Lung (tissue), 12 donors: Measurements from ENCODE around the gene CREB5. TPM values are rescaled to one million over a fixed set of nuclear protein-coding genes. Genes with fewer than 3 reads are reported as not detected.

Source experiments
- ATAC-seq: fragments of 200-7000 bp; cut with Tn5 transposase; one replicate; pipeline ENCODE4 v1.9.1; 2020; ENCODE audit warnings: moderate number of reproducible peaks; ENCODE audit not compliant: insufficient read depth, low FRiP score
- DNase-seq, 3 donors: peaks; one replicate each; pipeline ENCODE4 v3.0.0-alpha.2; 2013 to 2017
- H3K27ac ChIP-seq, 2 donors: one replicate each; pipeline ENCODE4 v1.5.1; 2013; ENCODE audit warnings: mild to moderate bottlenecking in 2 of 2, moderate library complexity in 2 of 2, control low read depth in 1 of 2, inconsistent platforms in 1 of 2, low read depth in 1 of 2, low read length in 1 of 2
- H3K27me3 ChIP-seq, 3 donors: one replicate each; pipeline ENCODE4 v1.5.1; 2013; ENCODE audit warnings: low read length in 2 of 3; ENCODE audit not compliant: control insufficient read depth in 3 of 3, insufficient read depth in 3 of 3
- H3K36me3 ChIP-seq, 4 donors: one replicate each; pipeline ENCODE4 v1.5.1; 2013; ENCODE audit warnings: low read length in 4 of 4, mild to moderate bottlenecking in 1 of 4, moderate library complexity in 1 of 4; ENCODE audit not compliant: control insufficient read depth in 4 of 4, insufficient read depth in 4 of 4
- H3K4me1 ChIP-seq, 5 donors: one replicate each; pipeline ENCODE4 v1.5.1; 2013; ENCODE audit warnings: low read length in 5 of 5, mild to moderate bottlenecking in 2 of 5, moderate library complexity in 1 of 5; ENCODE audit not compliant: control insufficient read depth in 5 of 5, insufficient read depth in 5 of 5
- H3K4me3 ChIP-seq: one replicate; pipeline ENCODE4 v1.5.1; 2013; ENCODE audit warnings: mild to moderate bottlenecking, control low read depth, moderate library complexity
- H3K9ac ChIP-seq, 2 donors: one replicate each; pipeline ENCODE4 v1.5.1; 2013; ENCODE audit warnings: low read length in 2 of 2, control low read depth in 1 of 2; ENCODE audit not compliant: insufficient read depth in 1 of 2
- H3K9me3 ChIP-seq, 4 donors: one replicate each; pipeline ENCODE4 v1.5.1; 2013; ENCODE audit warnings: low read length in 3 of 4, mild to moderate bottlenecking in 1 of 4, moderate library complexity in 1 of 4; ENCODE audit not compliant: control insufficient read depth in 4 of 4, insufficient read depth in 3 of 4
- whole genome bisulfite sequencing, 2 donors: extraction: QIAGEN DNeasy Blood & Tissue Kit; methylation state at CpG; one replicate each; pipeline ENCODE4 v1.1.7; 2013; 5-methylcytosine and 5-hydroxymethylcytosine counted together
- polyA plus RNA-seq, 2 donors: library from polyadenylated mRNA; stranded (reverse); fragments of 200-250 nt; gene quantifications; one replicate each; pipeline ENCODE4 v1.2.1, GENCODE V29; 2013
- total RNA-seq, 2 donors: library from RNA; depleted of rRNA in 1 of 2; stranded (reverse); fragments of >200 nt in 1 of 2; gene quantifications; one replicate each; pipeline ENCODE4 v1.2.1, GENCODE V29; 2014 to 2021
- TF ChIP-seq, protein P1 (sequence below): IDR thresholded peaks from 2 replicates; pipeline ENCODE4 v1.5.1; 2012; ENCODE audit warnings: mild to moderate bottlenecking; ENCODE audit errors: control extremely low read depth, extremely low read depth
- donor health status: control.
- donor health status: control.
- donor health status: Bipolar disorder and iron deficiency.
- donor health status: healthy.
- donor health status: DM: yes; HTN: yes; CAD: no.

CREB5 gene
- total and polyA plus RNA-seq, 4 donors, result 2.7 to 23.1 (median 9.6) TPM

DNA sequence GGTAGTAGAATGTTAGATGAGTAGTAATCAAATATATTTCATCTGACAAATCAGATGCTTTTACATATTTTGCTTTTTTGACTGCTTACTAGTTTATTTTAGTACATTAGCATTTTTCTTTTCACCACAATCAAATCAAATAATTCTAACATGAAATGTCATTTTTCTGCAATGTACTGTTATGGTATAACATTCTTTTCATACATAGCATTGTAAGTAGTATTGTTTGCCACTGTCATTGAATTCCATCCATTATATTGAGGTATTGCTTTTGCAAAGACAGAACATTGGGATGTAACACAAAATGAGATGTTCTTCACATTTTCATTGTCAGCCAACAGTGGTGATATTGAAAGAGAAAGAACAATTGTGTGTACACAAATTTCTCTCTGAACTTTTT, 438.4 kb downstream of the CREB5 start:
- peaks cover 0 to 2% (median 0%) of the 10 kb centered on the region in 3 donors for H3K27me3 ChIP-seq
- ATAC-seq (no peak), DNase-seq (no peak)
- peaks cover 0 to 16% (median 0%) of the 10 kb centered on the region in 5 donors for H3K4me1 ChIP-seq
- H3K9me3 ChIP-seq, result peaks cover 0 to 3% (median 0%) of the 10 kb centered on the region in 4 donors
- TF ChIP-seq, protein P1, sequence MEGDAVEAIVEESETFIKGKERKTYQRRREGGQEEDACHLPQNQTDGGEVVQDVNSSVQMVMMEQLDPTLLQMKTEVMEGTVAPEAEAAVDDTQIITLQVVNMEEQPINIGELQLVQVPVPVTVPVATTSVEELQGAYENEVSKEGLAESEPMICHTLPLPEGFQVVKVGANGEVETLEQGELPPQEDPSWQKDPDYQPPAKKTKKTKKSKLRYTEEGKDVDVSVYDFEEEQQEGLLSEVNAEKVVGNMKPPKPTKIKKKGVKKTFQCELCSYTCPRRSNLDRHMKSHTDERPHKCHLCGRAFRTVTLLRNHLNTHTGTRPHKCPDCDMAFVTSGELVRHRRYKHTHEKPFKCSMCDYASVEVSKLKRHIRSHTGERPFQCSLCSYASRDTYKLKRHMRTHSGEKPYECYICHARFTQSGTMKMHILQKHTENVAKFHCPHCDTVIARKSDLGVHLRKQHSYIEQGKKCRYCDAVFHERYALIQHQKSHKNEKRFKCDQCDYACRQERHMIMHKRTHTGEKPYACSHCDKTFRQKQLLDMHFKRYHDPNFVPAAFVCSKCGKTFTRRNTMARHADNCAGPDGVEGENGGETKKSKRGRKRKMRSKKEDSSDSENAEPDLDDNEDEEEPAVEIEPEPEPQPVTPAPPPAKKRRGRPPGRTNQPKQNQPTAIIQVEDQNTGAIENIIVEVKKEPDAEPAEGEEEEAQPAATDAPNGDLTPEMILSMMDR, result no peak
- no peak overlapping the region for H3K4me3 ChIP-seq
- no peak overlapping the region for H3K9ac ChIP-seq
- H3K36me3 ChIP-seq, result no peaks in the 10 kb centered on the region
- H3K27ac ChIP-seq, result no peak overlapping the region

DNA sequence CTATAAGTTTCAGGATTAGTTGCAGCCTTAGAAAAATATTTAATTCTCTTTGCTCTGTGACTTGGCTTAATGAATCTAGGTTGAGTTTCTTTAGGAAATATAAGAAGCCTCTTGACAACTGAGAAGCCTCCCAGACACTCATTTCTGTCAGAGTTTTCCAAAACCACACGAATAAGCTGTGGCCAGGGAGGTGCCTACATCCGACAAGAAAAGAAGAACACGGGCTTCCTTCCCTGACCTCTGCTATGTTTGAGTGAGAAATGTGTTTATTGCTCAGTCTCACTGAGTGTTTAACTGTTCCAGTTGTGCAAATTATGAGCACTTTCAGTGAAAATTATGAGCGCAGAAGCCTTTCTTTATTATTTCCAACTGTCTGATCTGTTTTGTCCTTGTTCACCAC, 440.8 kb downstream of the CREB5 start:
- no peak overlapping the region for H3K27ac ChIP-seq
- no peaks in the 10 kb centered on the region for H3K9me3 ChIP-seq
- TF ChIP-seq, protein P1, result no peak
- ATAC-seq (no peak), DNase-seq (peak in 1 of 3 donors; percentile 32)
- peaks cover 0 to 2% (median 0%) of the 10 kb centered on the region in 3 donors for H3K27me3 ChIP-seq
- peaks cover 0 to 16% (median 0%) of the 10 kb centered on the region in 5 donors for H3K4me1 ChIP-seq
- H3K4me3 ChIP-seq, result no peak overlapping the region
- H3K36me3 ChIP-seq, result no peaks in the 10 kb centered on the region
- WGBS, 2 donors, result 23 to 38% methylated on average over 4 of the region's 4 CpGs
- no peak overlapping the region for H3K9ac ChIP-seq

DNA sequence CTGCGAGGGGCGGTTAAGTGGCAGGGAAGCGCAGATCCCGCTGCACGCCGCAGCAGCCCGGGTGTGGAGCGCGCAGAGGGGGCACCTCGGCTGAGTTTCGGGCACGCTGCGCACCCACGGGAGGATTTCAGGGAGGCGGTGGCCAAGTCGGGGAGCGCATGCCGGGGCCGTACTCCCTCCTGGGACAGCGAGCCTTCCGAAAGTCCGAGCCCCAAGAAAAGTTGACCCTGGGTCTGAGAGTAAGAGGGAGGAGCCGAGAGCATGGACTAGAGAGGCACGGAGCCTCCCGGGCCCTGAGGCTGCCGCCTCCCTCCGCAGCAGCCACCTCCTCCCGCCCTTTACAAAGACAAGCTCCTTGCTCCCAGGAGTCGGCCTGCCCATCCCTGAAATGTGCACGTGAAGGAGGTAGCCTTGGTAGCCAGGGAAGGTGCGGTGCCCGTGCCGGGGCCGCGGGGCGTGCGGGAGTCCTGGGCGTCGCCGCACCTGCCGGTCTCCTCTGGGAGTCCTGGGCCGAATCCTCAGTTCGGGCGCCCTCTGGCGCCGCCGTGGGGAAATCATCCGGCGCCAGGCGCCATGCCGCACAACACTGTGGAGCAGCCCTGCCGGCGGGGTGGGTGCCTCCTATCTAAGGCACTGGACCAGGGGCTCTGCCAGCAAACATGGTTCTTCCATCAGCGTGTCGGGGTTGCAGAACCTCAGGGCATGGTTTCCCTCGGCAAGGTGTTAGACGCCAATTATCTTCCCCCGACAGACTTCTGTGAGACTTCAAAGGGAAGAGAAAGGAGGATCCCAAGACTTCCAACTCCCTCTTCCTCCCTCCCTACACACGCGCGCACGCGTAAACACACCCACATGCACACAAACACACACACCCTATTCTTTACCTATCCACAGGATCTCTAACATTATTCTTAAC, 441.8 kb downstream of the CREB5 start:
- TF ChIP-seq, protein P1, result peak; percentile 70
- no peaks in the 10 kb centered on the region for H3K36me3 ChIP-seq
- H3K4me3 ChIP-seq, result peak overlapping the region; percentile 39
- 6 to 7% methylated on average over 62 to 63 of the region's 63 CpGs for WGBS, 2 donors
- ATAC-seq, result peak; percentile 94
- no peak overlapping the region for H3K27ac ChIP-seq
- no peaks in the 10 kb centered on the region for H3K9me3 ChIP-seq
- H3K4me1 ChIP-seq, result peaks cover 0 to 16% (median 0%) of the 10 kb centered on the region in 5 donors
- H3K9ac ChIP-seq, result peak overlapping the region; percentile 41 to 51
- peak; percentile 76 to 82 (median 80) for DNase-seq
- H3K27me3 ChIP-seq, result peaks cover 0 to 2% (median 0%) of the 10 kb centered on the region in 3 donors
